C4-2B (cell line): ENCODE results near the gene ZNF423.

Experiments used
- H3K27ac ChIP-seq: fragments of 450-650 bp; 2 replicates; pipeline ENCODE4 v1.5.1; 2017
- ZFX ChIP-seq: fragments of 450-650 bp; IDR thresholded peaks from 2 replicates; pipeline ENCODE4 v1.6.1; 2017
- TF ChIP-seq, protein P1 (sequence below): fragments of 450-650 bp; conservative IDR thresholded peaks from 2 replicates; pipeline ENCODE4 v1.5.1; 2017; ENCODE audit warnings: mild to moderate bottlenecking

ZNF423 gene

DNA sequence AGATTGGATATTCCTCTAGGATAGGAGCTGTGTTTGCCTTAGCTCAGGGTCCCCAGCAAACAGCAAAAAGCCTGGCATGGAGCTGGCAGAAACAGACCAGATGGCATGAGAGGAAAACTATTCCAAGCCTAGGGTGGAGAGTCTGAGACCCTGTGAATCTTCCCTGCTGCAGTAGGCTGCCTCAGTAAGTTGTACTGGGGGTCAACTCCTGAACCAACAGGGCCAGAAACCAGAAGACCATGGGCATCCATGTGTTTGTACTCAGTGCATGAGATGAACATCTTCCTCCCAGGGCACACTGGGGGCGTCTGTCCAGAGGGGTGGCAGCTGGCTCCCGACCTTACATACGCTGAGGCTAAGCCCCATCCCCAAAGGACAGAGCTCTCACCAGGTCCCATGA is 267.9 kb downstream of the ZNF423 start:
- no peak for TF ChIP-seq ZFX
- TF ChIP-seq, protein P1, sequence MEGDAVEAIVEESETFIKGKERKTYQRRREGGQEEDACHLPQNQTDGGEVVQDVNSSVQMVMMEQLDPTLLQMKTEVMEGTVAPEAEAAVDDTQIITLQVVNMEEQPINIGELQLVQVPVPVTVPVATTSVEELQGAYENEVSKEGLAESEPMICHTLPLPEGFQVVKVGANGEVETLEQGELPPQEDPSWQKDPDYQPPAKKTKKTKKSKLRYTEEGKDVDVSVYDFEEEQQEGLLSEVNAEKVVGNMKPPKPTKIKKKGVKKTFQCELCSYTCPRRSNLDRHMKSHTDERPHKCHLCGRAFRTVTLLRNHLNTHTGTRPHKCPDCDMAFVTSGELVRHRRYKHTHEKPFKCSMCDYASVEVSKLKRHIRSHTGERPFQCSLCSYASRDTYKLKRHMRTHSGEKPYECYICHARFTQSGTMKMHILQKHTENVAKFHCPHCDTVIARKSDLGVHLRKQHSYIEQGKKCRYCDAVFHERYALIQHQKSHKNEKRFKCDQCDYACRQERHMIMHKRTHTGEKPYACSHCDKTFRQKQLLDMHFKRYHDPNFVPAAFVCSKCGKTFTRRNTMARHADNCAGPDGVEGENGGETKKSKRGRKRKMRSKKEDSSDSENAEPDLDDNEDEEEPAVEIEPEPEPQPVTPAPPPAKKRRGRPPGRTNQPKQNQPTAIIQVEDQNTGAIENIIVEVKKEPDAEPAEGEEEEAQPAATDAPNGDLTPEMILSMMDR: no peak
- no peak overlapping the region for H3K27ac ChIP-seq

DNA sequence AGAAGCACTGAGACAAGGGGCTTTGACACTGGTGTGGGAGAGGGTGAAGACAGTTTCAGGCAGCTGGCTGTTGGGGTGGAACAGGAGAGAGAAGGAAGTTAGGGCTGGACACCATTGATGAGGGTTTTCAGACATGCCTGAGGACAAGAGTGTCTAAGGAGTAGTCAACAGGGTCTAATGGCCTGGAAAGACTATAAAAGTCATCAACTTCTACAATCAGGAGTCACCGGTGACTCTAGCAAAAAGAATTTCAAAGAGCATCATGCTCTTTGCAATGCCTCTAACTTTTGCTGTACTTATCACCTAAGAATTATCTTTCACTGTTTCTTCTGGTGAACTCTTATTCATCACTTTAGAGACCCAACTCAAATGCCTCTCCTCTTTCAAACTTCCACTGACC is 268.4 kb downstream of the ZNF423 start:
- H3K27ac ChIP-seq: no peak overlapping the region
- TF ChIP-seq, protein P1: no peak
- TF ChIP-seq ZFX: no peak

DNA sequence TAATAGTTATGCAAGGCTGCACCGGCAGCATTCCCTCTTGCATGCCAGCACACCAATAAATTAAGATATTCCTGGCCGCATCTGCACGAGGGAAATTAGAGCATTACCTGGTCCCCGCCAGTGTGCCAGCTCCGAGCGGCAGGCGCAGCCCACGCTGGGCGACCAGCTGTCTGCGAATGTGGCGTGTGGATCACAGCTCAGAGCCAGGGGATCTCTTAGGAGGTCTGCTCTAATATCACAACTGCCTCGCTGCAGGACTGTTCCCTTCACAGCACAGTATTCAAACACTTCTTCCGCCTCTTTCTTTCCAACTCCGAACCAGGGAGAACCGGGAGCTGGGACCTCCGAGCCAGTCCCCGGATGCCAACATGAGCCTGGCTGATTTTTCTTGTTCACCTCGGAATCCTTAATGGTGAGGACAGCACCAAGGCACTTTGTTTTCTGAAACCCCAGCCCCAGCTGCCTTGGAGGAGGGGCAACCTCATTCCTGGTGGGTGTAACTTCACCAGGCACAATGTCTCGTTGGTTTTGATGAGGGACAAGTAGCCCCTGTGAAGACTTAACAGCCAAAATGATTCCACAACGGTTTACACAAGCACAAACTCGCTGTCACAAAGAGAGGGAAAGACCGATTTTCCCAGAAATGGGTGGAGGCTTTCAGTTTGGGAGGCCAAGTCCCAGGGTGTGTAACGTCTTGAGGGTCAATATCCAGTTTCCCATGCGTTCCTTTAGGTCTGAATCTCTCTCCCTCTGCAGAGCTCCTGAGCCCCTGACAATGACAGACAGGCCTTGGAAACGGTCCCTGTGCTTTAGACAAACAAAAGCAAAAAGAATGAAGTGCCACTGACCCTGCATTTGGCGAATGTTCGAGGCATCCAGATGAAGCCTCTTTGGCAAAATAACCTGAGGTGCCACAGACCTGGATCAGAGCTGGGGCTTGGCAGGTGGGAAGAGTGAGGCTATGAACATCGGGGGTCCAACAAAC is 269.2 kb downstream of the ZNF423 start:
- H3K27ac ChIP-seq: no peak overlapping the region
- no peak for TF ChIP-seq ZFX
- TF ChIP-seq, protein P1: no peak

DNA sequence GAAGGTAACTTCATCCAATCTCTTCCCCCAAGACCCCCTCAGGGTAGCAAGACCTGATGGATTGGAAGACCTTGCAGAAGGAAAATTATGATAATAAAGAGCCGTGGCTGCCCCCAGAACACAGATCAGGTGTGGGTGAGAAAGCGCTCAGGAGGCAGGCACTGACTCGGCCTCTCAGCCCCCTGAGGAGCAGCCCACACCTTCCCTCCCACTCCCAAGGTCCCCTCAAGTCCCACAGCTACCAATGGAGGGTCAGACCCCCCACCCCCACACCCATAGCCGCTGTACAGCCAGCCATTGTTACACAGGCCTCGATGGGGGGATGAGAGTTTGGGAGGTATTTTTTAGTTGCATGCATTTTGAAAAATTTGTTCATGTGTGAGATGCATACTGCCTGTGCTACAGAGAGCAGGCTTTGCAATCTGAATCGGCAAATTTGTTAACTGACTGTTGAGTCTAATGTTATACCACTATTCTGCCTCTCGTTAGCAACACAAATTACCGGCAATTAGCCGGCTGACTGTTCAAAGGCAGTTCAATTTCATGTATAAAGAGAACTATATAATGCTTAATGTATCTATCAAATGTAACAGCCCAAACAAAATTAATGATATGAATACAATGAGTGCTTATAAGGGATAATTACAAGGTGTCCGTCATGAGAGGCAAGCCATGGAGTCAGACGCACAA is 270.6 kb downstream of the ZNF423 start:
- H3K27ac ChIP-seq: no peak overlapping the region
- TF ChIP-seq, protein P1: no peak
- TF ChIP-seq ZFX: no peak

DNA sequence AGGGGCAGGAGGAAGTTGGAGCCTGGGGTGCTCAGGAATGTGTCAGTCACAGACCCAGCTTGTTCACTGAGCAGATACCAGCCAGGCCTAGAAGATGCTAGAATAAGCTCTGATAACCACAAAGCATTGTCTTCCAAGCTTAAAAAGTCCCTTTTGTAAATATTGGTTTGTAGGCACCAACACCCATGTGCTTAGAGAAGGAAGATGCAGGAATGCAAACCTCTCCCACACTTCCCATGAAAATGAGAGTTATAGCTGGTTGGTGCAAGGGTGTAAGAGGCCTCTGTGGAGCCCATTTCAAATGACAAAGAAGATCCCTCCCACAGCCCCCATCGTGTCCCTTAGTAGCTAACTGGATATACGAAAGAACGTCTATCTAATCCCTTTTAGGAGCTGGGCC is 272.0 kb downstream of the ZNF423 start:
- H3K27ac ChIP-seq: no peak overlapping the region
- TF ChIP-seq, protein P1: no peak
- TF ChIP-seq ZFX: no peak

DNA sequence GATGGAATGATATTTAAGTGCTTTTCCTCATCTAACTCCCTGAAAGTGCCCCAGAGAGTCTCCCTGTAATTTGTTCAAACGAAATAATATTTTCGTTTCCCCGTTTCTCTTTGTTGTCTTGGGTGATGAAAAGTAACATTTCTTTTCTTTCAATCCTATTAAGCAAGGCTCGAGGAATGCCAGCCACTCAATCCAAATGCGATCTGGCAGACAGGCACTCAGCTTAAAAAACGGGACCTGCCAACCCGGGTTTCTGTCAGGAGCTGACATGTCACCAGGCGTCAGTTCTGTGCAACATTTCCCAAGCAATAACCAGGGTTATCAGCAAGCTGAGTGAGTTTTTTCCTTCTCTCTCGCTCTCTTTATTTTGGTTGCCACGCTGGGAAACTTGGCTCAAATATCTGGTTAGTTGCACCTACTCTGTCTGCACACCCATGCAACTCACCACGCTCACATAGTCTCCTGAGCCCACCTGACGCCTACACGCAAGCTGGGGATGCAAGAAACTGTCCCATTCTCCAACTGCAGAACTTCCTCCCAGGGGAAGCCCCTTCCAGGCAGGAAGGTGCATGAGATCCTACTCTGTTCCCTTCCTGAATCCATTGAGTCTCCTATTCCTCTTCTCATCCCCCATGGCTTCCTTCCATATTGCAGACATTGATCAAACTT is 274.1 kb downstream of the ZNF423 start:
- H3K27ac ChIP-seq: no peak overlapping the region
- no peak for TF ChIP-seq ZFX
- TF ChIP-seq, protein P1: no peak
